ENCODE results near the gene PDK2. TPM values are rescaled to one million over a fixed set of nuclear protein-coding genes. Genes with fewer than 3 reads are reported as not detected.
A peak's percentile ranks its signal among the peaks of the same experiment; 100 is the strongest.

The PDK2 gene
- total RNA-seq, 2 experiments from 2014 or later = 29.4 to 31.3 TPM

DNA sequence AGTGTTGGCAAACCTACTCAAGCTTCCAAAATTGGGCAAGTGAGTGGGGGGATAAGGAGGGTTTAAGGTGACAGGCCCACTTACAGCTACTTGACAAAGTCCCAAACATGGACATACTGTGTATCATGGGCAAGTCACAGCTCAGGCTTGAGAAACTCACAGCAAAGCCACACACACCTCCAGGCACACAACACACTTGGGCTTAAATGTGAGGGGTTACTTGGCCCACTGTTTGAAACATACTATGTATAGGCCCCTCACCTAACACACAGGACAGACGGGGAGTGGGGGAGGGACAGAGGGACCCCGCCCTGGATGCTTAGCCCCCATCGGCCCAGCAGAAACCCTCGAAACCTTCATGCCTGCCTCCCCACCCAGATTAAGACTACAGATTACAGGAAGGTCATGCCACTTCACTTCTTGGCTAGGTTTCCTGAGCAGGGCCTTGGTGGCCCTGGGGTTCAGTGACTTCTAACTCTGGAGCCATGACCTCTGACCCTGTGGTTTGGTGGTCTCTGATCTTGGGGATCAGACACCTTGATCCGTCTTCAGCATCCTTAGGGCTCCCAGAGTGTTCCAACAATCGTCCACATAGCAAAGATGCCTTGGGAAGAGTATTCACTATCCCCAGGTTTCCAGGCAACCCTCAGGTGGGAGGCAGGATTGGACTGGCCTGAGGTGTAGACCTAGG is 37.1 kb downstream of the PDK2 start:
- peaks cover 30% of the 10 kb centered on the region for H3K36me3 Mint-ChIP-seq (ENCODE audit: low read depth)
- peaks cover 30% of the 10 kb centered on the region for H3K27me3 Mint-ChIP-seq
- no peak for DNase-seq
- peaks cover 25% of the 10 kb centered on the region for H3K4me1 Mint-ChIP-seq
- no peaks in the 10 kb centered on the region for H3K9me3 Mint-ChIP-seq
- CTCF ChIA-PET = interaction anchor here (1.6 to 3.1 kb wide), 3 partner anchors 14 to 38 kb away, joined by 5 to 17 read pairs (median 7); partner anchors contain the start of gene PDK2
- H3K27ac Mint-ChIP-seq = peak overlapping the region; percentile 10
- no peak overlapping the region for H3K4me3 Mint-ChIP-seq
- POLR2A ChIA-PET = no interaction called here

DNA sequence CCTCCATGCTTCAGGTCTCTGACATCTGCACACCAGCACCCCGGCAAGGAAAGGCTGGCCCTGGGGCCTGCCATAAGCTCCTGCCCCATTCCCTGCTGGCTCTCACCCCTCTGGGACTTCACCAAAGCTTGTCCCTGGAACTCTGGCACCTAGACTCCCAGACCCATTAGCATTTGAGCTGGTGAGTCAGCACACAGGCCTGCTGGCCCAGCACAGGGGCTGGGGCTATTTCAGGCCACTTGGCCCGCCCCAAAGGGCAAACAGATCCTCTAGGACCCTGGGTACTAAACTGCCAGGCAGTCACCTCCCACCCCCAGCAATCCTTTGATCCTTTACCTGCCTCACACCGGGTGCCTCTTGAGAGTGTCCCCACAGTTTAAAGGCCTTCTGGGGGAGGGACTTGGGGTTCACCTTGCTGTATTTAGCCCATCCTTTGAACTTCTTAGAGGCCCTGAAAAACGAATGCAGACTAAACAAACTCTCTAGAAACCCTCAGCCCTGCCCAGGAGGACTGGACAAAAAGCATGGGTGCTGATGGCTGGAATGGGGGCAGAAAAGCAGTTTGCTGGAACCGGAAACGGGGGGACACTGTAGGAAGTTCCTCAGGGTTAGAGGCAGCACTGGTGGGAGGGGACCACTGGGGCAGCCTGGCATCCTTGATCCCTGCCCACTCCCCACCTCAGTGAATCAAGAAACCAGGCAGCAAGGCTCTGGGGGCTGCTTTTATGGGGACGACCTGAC is 38.0 kb downstream of the PDK2 start:
- ChIA-PET CTCF (interaction anchor here (0.5 to 1.7 kb wide), 4 partner anchors 10 to 39 kb away, joined by 3 to 7 read pairs (median 4); partner anchors contain the start of genes PDK2 and PPP1R9B), POLR2A (no interaction called here)
- Mint-ChIP-seq H3K9me3 (no peaks in the 10 kb centered on the region), H3K27me3 (peaks cover 21% of the 10 kb centered on the region), H3K4me3 (no peak overlapping the region), H3K27ac (no peak overlapping the region), H3K4me1 (peaks cover 24% of the 10 kb centered on the region), H3K36me3 (ENCODE audit: low read depth) (peaks cover 40% of the 10 kb centered on the region)
- no peak for DNase-seq

DNA sequence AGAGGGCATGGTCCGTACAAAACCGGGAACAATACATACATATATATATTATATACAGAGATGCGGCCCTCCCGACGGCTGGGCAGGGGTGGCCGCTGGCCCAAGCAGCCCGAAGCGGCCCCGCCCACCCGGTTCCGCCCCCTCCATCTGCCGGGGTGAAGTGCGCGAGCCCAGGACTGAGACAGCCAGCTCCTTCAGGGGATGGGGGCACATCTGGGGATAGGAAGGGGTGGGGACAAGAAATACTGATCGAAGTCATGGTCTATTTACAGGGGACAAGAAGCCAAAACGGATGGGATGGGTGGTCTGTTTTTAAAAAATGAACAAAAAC is 38.6 kb downstream of the PDK2 start:
- no peaks in the 10 kb centered on the region for H3K9me3 Mint-ChIP-seq
- H3K27ac Mint-ChIP-seq = no peak overlapping the region
- ChIA-PET CTCF (interaction anchor here (0.5 kb wide), 2 partner anchors 17 to 313 kb away, joined by 3 read pairs; partner anchors contain the start of gene PPP1R9B), POLR2A (no interaction called here)
- peaks cover 23% of the 10 kb centered on the region for H3K4me1 Mint-ChIP-seq
- H3K4me3 Mint-ChIP-seq = no peak overlapping the region
- DNase-seq = no peak
- peaks cover 43% of the 10 kb centered on the region for H3K36me3 Mint-ChIP-seq (ENCODE audit: low read depth)
- peaks cover 15% of the 10 kb centered on the region for H3K27me3 Mint-ChIP-seq

DNA sequence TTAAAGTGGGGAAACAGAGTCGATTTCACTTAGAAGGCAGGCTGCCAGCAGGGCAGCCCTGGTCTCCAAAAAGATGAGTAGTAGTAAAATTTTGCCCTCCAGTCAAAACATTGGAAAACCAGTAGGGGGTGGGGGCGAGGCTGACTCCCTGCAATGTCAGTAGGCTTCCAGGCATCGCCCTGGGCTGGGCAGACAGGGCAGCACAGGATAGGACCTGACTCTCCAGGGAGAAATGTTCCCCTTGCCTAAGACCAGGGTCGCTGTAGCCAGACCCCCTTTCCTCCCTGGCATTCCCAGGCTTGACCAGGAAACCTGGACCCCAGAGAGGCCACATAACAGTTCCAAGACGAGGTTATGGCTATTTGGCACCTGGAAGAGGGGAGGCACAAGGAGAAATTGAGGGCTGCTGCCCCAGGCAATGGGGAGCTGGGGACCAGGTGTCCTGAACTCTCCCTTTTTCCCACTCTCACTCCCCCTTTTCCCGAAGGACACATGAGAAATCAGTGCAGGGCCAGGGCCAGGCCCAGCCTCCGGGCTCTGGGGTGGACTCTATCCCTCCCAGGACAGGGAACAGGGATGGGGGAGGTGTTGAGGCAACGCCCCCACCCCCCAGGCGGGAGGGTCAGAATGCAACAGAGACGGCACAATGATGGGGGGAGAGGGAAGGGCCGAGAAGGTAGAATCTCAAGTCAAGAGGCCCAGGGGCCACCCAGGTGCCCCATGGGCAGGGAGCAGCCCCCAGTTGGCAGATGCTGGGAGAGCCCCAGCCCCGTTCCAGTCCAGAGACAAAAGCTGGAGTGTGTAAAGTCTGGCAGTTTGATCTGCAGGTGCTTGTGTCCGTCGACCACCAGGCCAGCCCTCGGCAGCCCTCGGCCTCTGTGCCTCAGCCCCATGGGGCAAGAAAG is 39.3 kb downstream of the PDK2 start:
- POLR2A ChIA-PET = no interaction called here
- CTCF ChIA-PET = interaction anchor here (0.5 to 1.0 kb wide), 3 partner anchors 17 to 1761 kb away, joined by 3 read pairs; no protein-coding TSS in a partner anchor

DNA sequence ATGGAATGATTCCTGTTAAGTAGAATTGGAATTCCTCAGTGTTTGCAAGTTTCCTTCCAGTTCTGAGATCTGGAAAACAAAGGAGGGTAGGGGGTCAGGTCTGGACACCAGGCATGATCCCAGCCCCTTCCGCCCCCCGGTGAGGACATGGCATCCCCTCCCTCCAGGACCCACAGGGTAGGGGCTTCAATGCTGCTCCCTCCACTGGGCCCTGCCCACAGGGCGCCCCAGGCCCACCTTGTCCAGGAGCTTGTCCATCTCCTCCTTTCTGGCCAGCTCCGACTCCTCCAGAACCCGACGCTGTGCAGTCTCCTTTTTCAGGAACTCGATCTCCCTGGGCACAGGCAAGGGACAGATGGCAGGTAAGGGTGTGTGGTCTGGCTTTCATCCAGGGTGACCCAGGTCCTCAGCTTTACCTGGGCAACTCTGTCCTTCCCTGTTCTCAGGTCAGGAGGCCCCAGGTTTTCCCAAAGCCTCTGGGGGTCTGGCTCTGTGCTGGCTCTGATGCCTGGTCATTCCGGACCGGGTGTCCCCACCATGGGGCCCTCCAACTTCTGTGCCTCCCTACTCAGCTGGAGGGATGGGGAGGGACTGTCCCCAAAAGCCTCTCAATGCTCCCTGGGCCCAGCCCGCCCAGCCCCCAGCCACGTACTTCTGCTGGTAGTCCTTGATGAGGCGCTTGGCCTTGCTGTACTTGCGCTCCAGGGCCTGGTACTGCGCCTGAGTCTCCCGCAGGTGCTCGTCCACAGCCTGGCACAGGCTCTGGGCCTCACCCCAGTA is 40.4 kb downstream of the PDK2 start:
- no peak overlapping the region for H3K4me3 Mint-ChIP-seq
- no peak for DNase-seq
- CTCF ChIA-PET = interaction anchor here (0.8 to 1.7 kb wide), 4 partner anchors 10 to 61 kb away, joined by 3 to 4 read pairs (median 4); no protein-coding TSS in a partner anchor
- no peaks in the 10 kb centered on the region for H3K9me3 Mint-ChIP-seq
- H3K27ac Mint-ChIP-seq = no peak overlapping the region
- peaks cover 31% of the 10 kb centered on the region for H3K4me1 Mint-ChIP-seq
- POLR2A ChIA-PET = no interaction called here
- H3K36me3 Mint-ChIP-seq (ENCODE audit: low read depth) = peaks cover 56% of the 10 kb centered on the region
- H3K27me3 Mint-ChIP-seq = peaks cover 9% of the 10 kb centered on the region

More for the DNA sequence above, 39.3 kb downstream of the PDK2 start:
- Mint-ChIP-seq H3K9me3 (no peaks in the 10 kb centered on the region), H3K27me3 (peaks cover 12% of the 10 kb centered on the region), H3K36me3 (ENCODE audit: low read depth) (peaks cover 47% of the 10 kb centered on the region), H3K27ac (no peak overlapping the region), H3K4me3 (no peak overlapping the region), H3K4me1 (peaks cover 24% of the 10 kb centered on the region)
- DNase-seq = no peak

DNA sequence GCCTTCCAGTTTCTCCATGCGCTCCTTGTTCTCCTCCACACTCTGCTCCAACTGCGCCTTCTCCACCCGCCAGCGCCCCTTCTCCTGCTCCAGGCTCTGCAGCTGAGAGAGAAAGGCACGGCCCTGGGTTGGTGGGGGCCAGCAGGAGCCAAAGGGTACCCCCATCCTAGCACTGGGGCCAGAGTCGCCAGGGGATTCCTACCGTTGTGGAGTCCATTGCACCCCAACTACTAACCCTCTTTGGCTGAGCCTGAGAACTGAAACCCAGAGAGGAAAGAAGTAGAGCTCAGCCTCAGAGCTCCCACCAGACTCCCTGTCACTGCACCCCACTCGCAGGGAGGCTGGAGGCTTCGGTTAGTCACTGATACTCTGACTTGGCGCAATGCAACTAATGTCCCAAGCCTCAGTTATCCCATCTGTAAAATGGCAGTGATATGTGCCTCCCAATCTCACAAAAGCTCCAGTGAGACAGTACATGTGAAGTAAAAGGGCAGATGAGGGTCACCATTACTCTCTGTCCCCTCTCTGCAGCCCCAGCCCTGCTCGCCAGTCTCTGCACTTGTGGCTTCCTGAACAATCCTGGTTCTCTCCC is 41.0 kb downstream of the PDK2 start:
- no peak for DNase-seq
- no peak overlapping the region for H3K27ac Mint-ChIP-seq
- H3K9me3 Mint-ChIP-seq = no peaks in the 10 kb centered on the region
- CTCF ChIA-PET = interaction anchor here (0.8 to 1.7 kb wide), 6 partner anchors 9 to 61 kb away, joined by 3 to 4 read pairs (median 4); no protein-coding TSS in a partner anchor
- H3K27me3 Mint-ChIP-seq = peaks cover 3% of the 10 kb centered on the region
- H3K4me1 Mint-ChIP-seq = peaks cover 32% of the 10 kb centered on the region
- POLR2A ChIA-PET = no interaction called here
- H3K4me3 Mint-ChIP-seq = no peak overlapping the region
- H3K36me3 Mint-ChIP-seq (ENCODE audit: low read depth) = peaks cover 58% of the 10 kb centered on the region

DNA sequence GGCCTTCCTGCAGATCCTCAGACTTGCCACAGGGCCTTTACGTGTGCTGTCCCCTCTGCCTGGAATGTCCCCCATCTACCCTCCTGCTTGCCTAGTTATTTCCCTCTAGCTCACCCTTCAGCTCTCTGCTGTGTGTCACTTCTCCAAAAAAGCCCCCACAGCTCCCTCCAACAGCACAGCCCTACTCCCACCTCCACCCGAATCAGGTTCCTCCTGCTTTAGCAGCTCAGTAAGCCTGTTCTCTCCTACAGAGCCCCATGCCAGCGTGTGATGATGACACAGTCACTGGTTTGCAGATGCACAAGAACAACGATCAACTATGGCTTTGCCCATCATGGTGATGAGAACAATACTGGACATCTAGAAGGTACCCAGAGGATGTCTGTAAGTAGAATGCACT is 41.9 kb downstream of the PDK2 start:
- Mint-ChIP-seq H3K27me3 (no peaks in the 10 kb centered on the region), H3K9me3 (no peaks in the 10 kb centered on the region), H3K27ac (peak overlapping the region; percentile 27), H3K4me3 (no peak overlapping the region), H3K36me3 (ENCODE audit: low read depth) (peaks cover 63% of the 10 kb centered on the region), H3K4me1 (peaks cover 39% of the 10 kb centered on the region)
- ChIA-PET POLR2A (no interaction called here), CTCF (interaction anchor here (0.6 to 1.7 kb wide), 5 partner anchors 14 to 880 kb away, joined by 3 to 4 read pairs (median 3); no protein-coding TSS in a partner anchor)
- DNase-seq = no peak

DNA sequence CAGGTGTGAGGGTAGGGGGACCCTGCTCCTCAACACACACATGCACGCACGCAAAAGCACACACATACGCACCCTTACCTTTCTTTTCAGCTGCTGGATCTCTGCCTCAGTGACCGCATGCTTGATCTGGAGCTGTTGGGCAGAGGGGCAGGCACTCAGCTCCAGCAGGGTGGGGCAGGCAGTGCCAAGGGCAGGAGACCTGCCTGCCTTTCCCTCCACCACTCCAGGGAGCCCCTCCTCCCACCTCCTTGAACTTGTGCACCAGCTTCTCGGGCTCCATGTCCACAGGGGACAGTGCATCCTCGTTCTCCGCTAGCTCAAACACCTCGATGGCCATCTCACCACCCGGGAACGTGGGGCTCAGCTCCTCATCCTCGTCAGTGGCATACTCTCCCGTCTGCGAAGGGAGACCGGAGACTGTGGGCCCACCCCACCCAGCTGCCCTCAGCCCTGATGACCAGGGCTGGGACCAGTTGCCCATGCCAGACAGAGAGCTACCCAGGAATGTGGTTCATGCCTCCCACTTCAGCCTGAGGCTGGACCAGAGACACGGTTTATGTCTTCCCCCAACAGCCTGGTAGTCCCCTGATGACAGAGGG is 44.1 kb downstream of the PDK2 start:
- Mint-ChIP-seq H3K36me3 (ENCODE audit: low read depth) (peaks cover 79% of the 10 kb centered on the region), H3K4me3 (no peak overlapping the region), H3K4me1 (peaks cover 59% of the 10 kb centered on the region), H3K9me3 (no peaks in the 10 kb centered on the region), H3K27ac (peak overlapping the region; percentile 85), H3K27me3 (no peaks in the 10 kb centered on the region)
- ChIA-PET POLR2A (no interaction called here), CTCF (interaction anchor here (0.5 to 5.6 kb wide), 18 partner anchors 8 to 159 kb away, joined by 3 to 40 read pairs (median 4); partner anchors contain the start of genes PPP1R9B and SAMD14)
- DNase-seq = no peak

DNA sequence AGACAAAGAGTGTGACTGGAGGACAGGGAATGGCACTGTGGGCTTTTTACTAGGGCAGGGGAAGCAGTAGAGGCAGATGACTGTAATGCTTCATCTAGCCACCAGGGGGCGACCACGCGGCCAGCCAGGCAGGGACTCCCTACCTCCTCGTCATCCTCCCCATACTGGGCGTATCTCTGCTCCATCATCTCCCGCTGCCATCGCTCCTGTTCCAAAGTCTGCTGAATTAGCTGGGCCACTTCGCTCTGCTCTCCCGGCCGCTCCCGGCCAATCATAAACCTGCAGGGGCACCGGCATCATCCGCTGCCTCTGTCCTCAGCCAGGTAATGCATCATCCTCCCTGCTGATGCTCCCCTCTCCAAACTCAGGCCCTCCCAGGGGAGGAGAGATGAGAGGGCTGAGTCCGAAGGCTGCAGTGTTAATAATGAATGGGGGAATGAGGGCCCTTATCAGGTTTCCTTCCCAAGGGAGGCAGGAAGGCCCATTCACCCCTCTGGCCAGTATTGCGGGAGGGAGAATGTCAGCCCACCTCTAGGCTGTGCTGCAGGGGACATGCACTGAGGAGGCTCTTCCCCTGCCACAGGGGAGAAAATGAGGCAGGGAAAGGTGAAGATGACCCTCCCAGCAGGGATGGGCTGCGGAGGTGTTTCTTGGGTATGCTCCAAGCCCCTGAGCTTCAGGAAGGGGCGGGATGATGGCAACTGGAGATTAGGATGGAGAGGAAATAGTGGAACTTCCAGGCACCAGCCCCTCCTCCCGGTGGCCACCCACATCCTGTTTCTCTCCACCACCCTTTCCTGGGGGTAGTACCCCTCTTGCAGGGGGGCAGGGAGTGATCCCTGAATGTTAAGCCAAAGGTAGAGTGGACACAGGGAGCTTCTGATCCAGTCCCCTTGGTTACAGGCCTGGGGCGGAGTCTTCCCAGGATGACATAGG is 45.1 kb downstream of the PDK2 start:
- Mint-ChIP-seq H3K9me3 (no peaks in the 10 kb centered on the region), H3K4me1 (peaks cover 67% of the 10 kb centered on the region), H3K4me3 (peak overlapping the region; percentile 60), H3K36me3 (ENCODE audit: low read depth) (peaks cover 84% of the 10 kb centered on the region), H3K27ac (peak overlapping the region; percentile 85), H3K27me3 (no peaks in the 10 kb centered on the region)
- ChIA-PET CTCF (interaction anchor here (1.2 to 5.6 kb wide), 11 partner anchors 7 to 158 kb away, joined by 3 to 40 read pairs (median 5); partner anchors contain the start of genes PPP1R9B and SAMD14), POLR2A (no interaction called here)
- peak; percentile 85 for DNase-seq

DNA sequence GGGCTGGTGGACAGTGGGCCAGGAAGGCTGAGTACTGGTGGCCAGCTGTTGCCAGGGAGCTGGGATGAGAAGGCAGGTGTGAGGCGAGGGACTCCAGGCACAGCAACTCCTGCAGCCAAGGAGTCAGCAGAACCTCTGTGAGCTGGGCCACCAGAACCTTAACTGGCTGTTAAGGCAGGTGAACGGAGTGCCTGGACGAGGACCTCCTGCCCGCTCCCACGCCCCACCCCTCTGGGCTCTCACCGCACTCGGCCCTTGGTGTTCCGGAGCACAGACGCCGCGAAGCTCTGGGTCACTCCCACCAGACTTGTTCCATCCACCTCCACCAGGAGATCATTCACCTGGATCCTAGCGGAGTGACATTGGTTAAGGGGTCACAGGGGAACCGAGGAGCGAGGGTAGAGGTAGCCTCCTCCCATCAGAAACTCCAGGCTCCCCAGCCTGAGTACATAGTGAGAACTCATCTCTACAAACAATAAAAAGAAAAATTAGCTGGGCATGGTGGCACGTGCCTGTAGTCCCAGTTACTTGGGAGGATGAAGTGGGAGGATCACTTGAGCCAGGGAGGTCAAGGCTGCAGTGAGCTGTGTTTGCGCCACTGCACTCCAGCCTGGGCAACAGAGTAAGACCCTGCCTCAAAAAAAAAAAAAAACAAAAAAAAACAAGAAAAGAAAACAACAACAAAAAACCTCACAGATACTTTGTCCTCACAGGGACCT is 46.0 kb downstream of the PDK2 start:
- Mint-ChIP-seq H3K36me3 (ENCODE audit: low read depth) (peaks cover 87% of the 10 kb centered on the region), H3K4me1 (peaks cover 75% of the 10 kb centered on the region), H3K4me3 (peak overlapping the region; percentile 60), H3K27ac (peak overlapping the region; percentile 85), H3K9me3 (no peaks in the 10 kb centered on the region), H3K27me3 (no peaks in the 10 kb centered on the region)
- CTCF ChIA-PET = interaction anchor here (1.2 to 5.6 kb wide), 6 partner anchors 11 to 157 kb away, joined by 3 to 40 read pairs (median 6); partner anchors contain the start of gene PPP1R9B
- no peak for DNase-seq
- POLR2A ChIA-PET = no interaction called here
